HEK293T (cell line): ENCODE measurements around the gene NADK.

Source experiments
- ARNT ChIP-seq: fragments of 450-650 bp; IDR thresholded peaks from 2 replicates; pipeline ENCODE4 v1.6.1; 2017; ENCODE audit warnings: mild to moderate bottlenecking
- BHLHE40 ChIP-seq: fragments of 450-650 bp; IDR thresholded peaks from 2 replicates; pipeline ENCODE4 v1.6.1; 2016; ENCODE audit warnings: mild to moderate bottlenecking, moderate library complexity, borderline replicate concordance
- CTBP1 ChIP-seq: fragments of 450-650 bp; IDR thresholded peaks from 2 replicates; pipeline ENCODE4 v1.6.1; 2016; ENCODE audit warnings: borderline replicate concordance
- FOXA1 ChIP-seq: fragments of 450-650 bp; IDR thresholded peaks from 2 replicates; pipeline ENCODE4 v1.6.1; 2016; ENCODE audit warnings: mild to moderate bottlenecking
- FOXM1 ChIP-seq: fragments of 450-650 bp; IDR thresholded peaks from 2 replicates; pipeline ENCODE4 v1.6.1; 2017; ENCODE audit warnings: mild to moderate bottlenecking, borderline replicate concordance
- HDGF ChIP-seq: fragments of 450-650 bp; IDR thresholded peaks from 2 replicates; pipeline ENCODE4 v1.6.1; 2017; ENCODE audit warnings: antibody characterized with exemption, borderline replicate concordance
- LEF1 ChIP-seq: fragments of 450-650 bp; IDR thresholded peaks from 2 replicates; pipeline ENCODE4 v1.6.1; 2017; ENCODE audit warnings: mild to moderate bottlenecking, borderline replicate concordance
- SP1 ChIP-seq: fragments of 450-650 bp; IDR thresholded peaks from 2 replicates; pipeline ENCODE4 v1.6.1; 2017
- SUZ12 ChIP-seq: fragments of 450-650 bp; IDR thresholded peaks from 2 replicates; pipeline ENCODE4 v1.6.1; 2016; ENCODE audit warnings: mild to moderate bottlenecking
- TARDBP ChIP-seq: fragments of 450-650 bp; IDR thresholded peaks from 2 replicates; pipeline ENCODE4 v1.6.1; 2016
- ZNF384 ChIP-seq: fragments of 450-650 bp; IDR thresholded peaks from 2 replicates; pipeline ENCODE4 v1.6.1; 2016

- TF ChIP-seq LEF1 = no peak
- TF ChIP-seq SUZ12 = no peak
- no peak for TF ChIP-seq TARDBP
- no peak for TF ChIP-seq HDGF
- TF ChIP-seq FOXA1 = no peak
- no peak for TF ChIP-seq CTBP1
- TF ChIP-seq SP1 = no peak
- TF ChIP-seq ARNT = no peak
- TF ChIP-seq BHLHE40 = no peak
- TF ChIP-seq ZNF384 = no peak
- no peak for TF ChIP-seq FOXM1
These were observed 7.2 kb downstream of the NADK start for GRCh38 chr1:1771096-1771495.
